HG03460 (cell line): ENCODE measurements around the gene MVP.
"Not testable (repeated sequence)": the region's sequence is repeated elsewhere in the genome, so short reads cannot be mapped to it uniquely, and the experiment has no call there.

ENCODE experiments used
- ATAC-seq: cut with Tn5 transposase; IDR thresholded peaks from one replicate; pipeline ENCODE4 v1.9.1; 2021; ENCODE audit not compliant: unreplicated experiment

Gene MVP

GRCh38 chr16:29820271-29820701, at the start of gene MVP:
Gene MVP, plus strand, starts transcription at chr16:29820462. Its CDS starts 10,088 bp downstream, at chr16:29830550.
- ATAC-seq: no peak

- not testable (repeated sequence) for ATAC-seq
Observed at GRCh38 chr16:29772330-29772729, 47.9 kb upstream of the MVP start.

GRCh38 chr16:29774730-29775129, 45.5 kb upstream of the MVP start:
- ATAC-seq: no peak

- ATAC-seq: no peak
Observed at GRCh38 chr16:29775742-29776408, 44.4 kb upstream of the MVP start.

GRCh38 chr16:29777576-29778350, 42.5 kb upstream of the MVP start, which contains the start of gene ZG16:
Gene ZG16, plus strand, starts transcription at chr16:29778256. Its CDS starts 1,011 bp downstream, at chr16:29779267.
- ATAC-seq: no peak

- ATAC-seq: no peak
Observed at GRCh38 chr16:29779474-29779873, 40.8 kb upstream of the MVP start.

- ATAC-seq: not testable (repeated sequence)
Observed at GRCh38 chr16:29783094-29783953, 36.9 kb upstream of the MVP start.

GRCh38 chr16:29784157-29784556, 36.1 kb upstream of the MVP start:
- no peak for ATAC-seq

GRCh38 chr16:29784901-29785500, 35.3 kb upstream of the MVP start:
- no peak for ATAC-seq

GRCh38 chr16:29787155-29787554, 33.1 kb upstream of the MVP start:
- ATAC-seq: not testable (repeated sequence)

GRCh38 chr16:29789775-29790182, 30.5 kb upstream of the MVP start:
- peak; percentile 6 for ATAC-seq

GRCh38 chr16:29790183-29790948, 29.9 kb upstream of the MVP start, which contains the start of gene KIF22:
Gene KIF22, plus strand, starts transcription at chr16:29790751. Its CDS starts 9 bp downstream, at chr16:29790760.
- ATAC-seq: peak; percentile 87

GRCh38 chr16:29790949-29791844, 29.1 kb upstream of the MVP start:
- ATAC-seq: peak; percentile 24

GRCh38 chr16:29791845-29792807, 28.1 kb upstream of the MVP start:
- ATAC-seq: no peak

- ATAC-seq: not testable (repeated sequence)
Observed at GRCh38 chr16:29793153-29793552, 27.1 kb upstream of the MVP start.

GRCh38 chr16:29794231-29794710, 26.0 kb upstream of the MVP start:
- ATAC-seq: no peak

GRCh38 chr16:29802416-29802935, 17.8 kb upstream of the MVP start:
- ATAC-seq: no peak
